GM20431 (cell line): ENCODE measurements around the gene PPL.
"Not testable (repeated sequence)": the region's sequence is repeated elsewhere in the genome, so short reads cannot be mapped to it uniquely, and the experiment has no call there.

ENCODE experiments used
- in situ Hi-C: fragments of 300-500 bp; cut with MseI, MboI; formaldehyde crosslinking; loops from one replicate; pipeline ENCODE4 v1.15.0; 2020; ENCODE audit warnings: low sequenced_read_pairs; ENCODE audit not compliant: unreplicated experiment

Gene PPL, protein sequence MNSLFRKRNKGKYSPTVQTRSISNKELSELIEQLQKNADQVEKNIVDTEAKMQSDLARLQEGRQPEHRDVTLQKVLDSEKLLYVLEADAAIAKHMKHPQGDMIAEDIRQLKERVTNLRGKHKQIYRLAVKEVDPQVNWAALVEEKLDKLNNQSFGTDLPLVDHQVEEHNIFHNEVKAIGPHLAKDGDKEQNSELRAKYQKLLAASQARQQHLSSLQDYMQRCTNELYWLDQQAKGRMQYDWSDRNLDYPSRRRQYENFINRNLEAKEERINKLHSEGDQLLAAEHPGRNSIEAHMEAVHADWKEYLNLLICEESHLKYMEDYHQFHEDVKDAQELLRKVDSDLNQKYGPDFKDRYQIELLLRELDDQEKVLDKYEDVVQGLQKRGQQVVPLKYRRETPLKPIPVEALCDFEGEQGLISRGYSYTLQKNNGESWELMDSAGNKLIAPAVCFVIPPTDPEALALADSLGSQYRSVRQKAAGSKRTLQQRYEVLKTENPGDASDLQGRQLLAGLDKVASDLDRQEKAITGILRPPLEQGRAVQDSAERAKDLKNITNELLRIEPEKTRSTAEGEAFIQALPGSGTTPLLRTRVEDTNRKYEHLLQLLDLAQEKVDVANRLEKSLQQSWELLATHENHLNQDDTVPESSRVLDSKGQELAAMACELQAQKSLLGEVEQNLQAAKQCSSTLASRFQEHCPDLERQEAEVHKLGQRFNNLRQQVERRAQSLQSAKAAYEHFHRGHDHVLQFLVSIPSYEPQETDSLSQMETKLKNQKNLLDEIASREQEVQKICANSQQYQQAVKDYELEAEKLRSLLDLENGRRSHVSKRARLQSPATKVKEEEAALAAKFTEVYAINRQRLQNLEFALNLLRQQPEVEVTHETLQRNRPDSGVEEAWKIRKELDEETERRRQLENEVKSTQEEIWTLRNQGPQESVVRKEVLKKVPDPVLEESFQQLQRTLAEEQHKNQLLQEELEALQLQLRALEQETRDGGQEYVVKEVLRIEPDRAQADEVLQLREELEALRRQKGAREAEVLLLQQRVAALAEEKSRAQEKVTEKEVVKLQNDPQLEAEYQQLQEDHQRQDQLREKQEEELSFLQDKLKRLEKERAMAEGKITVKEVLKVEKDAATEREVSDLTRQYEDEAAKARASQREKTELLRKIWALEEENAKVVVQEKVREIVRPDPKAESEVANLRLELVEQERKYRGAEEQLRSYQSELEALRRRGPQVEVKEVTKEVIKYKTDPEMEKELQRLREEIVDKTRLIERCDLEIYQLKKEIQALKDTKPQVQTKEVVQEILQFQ (N-terminal part only)

DNA sequence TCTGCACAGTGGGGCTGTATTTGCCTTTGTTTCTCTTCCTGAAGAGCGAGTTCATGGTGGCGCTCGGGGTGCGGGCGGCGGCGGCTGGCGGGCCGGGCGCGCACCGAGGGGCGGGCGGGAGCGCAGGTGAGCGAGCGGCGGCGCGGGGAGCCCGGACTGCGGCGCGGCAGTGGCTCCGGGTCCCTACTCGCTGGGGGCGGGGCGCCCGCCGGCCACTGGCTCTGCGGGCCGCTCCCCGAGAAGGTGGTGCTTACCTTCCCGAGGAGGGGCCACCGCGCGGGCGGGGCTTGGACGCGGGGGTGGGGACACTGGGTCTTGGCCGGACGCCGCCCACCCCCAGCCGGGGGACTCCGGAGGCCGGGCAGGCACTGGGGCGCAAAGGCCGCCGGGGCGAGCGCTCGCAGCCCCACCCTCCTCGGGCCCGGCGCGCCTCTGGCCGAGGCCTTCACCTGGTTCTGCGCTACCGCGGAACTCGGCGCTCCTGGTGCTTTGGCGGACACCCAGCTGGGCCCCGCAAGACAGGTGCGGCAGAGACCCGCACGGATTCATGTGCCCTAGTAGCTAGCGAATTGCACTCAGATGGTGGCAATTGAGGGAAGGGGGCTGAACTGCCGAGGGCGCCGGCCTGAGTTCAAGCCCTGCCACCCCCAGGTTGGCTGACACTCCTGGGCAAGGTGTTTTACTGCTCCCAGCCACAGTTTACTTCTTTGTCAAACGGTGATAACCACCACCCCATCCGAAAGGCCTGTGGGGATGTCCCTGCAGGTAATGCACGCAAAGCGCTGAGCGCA lies at the start of gene PPL:
Gene PPL (minus strand): TSS at position 158 of the 791 bp plus-strand sequence. CDS start 103 bp downstream, at position 55.
- in situ Hi-C loops, result no loop called here

GRCh38 chr16:4984174-4984990 lies 47.4 kb upstream of the PPL start:
- in situ Hi-C loops, result no loop called here

DNA sequence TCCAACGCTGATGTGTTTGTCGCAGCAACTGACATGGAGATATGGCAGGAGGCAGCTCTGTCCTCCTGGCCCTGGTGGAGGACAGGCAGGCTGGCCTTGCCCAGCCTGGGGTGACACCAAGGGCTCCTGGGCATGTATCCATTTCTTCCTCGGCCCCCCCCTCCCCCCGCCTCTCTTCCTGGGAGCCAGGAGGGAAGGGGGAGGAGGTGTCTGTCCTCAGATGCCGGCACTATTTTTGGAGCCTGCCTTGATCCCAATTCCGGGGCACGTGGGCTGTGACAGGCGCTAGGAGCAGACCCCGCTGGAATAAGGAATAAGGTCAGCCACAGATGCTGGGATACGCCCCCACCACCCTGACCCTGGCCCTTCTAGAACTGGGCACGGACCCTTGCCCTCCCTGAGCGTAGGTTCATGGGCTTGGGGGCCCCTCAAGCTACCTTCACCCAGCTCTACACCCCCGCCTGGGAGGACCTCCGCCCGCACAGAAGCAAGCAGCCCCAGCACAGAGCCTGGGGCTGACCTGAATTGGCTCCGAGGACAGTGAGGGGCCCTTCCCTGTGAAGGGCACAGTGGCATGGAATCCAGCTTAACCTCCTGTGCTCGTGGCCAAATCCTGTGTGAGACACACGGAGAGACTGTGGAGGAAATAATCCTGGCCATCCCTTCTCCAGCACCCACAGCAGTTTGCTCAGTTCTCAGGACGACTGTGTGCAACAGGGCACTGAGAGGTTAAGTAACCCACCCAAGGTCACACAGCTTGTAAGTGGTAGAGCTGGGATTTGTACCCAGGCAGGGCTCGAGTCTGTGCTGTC lies 45.3 kb upstream of the PPL start:
- in situ Hi-C loops, result no loop called here

DNA sequence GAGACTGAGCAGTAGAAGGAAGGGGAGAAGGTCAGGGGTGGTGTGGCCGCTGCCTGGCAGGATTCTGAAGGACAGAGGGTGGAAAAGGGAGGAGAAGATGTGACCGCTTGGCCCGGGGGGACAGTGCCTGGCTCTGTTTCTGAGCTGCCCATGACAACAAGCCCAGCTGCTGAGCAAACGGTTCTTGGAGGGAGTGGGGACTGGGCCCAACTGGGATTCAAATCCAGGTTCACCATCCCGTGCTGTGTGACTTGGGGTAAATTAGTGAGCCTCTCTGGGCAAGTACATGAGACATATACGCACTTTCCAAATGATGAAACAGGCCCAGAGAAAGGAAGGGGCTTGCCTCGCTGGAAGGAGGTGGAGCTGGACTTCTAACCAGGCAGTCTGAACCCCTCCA lies 44.5 kb upstream of the PPL start:
- in situ Hi-C loops, result no loop called here

GRCh38 chr16:4980691-4981090 lies 43.7 kb upstream of the PPL start:
- in situ Hi-C loops, result no loop called here

GRCh38 chr16:4979736-4980660 lies 43.0 kb upstream of the PPL start:
- in situ Hi-C loops, result no loop called here

- in situ Hi-C loops, result no loop called here
Observed at GRCh38 chr16:4979164-4979563, 42.2 kb upstream of the PPL start.

DNA sequence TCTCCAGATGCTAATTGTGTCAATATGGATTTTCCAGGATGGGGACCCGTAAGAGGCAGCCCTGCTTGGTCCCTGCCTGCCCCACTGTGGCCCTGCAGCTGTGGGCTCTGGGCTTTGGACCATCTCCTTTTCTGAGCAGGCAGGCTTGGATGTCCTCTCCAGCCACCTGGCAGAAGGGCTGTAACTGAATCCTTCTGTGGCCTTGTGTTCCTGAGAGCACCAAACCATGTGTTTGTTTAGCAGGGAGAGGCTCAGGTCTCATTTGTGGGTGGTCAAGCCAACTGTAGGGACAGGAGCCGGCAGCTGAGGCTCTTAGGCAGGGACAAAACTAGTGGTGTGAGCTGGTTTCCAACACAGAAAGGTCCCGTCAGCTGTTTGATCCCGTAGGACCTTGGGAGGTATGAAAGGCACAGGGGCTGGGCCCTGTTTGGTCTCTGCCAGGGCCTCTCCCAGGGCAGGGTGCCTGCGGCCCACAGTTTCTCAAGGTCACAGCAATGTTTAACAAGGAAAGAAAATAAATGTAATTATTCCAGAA lies 39.7 kb upstream of the PPL start:
- in situ Hi-C loops, result no loop called here

DNA sequence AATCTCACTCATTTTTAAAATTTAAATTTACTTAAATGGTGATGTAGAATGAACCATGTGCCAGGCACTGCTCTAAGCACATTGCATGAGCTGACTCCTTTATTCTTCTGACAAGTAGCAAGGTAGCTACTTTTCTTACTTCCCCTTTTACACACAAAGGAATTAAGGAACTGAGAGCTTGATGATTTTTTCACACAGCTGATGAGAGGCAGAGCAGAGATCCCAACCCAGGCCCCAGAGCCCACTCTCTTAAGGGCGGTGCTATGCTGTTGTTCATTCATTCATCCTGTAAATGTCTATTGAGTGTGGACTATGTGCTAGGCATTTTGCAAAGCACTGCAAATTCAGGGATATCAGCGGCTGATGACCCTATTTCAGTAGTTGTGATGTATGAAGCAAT lies 39.1 kb upstream of the PPL start:
- in situ Hi-C loops, result no loop called here

GRCh38 chr16:4972938-4973587 lies 36.1 kb upstream of the PPL start:
- in situ Hi-C loops, result no loop called here

DNA sequence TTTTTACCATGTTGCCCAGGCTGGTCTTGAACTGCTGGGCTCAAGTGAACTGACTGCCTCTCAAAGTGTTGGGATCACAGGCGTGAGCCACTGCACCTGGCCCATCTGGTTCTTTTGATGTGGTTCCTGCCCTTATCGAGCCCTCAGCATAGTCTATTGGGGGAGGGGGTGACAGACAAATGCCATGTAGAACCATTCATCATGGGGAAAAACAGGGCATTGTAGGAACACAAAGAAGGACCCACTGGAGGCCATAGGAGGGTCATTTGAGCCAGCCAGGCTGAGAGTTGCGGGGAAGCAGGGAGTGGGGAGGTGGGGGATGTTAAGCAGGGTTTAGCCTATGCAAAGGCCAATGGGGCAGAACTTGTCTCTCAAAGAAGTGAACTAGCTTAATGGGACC lies 33.1 kb upstream of the PPL start:
- in situ Hi-C loops, result no loop called here

DNA sequence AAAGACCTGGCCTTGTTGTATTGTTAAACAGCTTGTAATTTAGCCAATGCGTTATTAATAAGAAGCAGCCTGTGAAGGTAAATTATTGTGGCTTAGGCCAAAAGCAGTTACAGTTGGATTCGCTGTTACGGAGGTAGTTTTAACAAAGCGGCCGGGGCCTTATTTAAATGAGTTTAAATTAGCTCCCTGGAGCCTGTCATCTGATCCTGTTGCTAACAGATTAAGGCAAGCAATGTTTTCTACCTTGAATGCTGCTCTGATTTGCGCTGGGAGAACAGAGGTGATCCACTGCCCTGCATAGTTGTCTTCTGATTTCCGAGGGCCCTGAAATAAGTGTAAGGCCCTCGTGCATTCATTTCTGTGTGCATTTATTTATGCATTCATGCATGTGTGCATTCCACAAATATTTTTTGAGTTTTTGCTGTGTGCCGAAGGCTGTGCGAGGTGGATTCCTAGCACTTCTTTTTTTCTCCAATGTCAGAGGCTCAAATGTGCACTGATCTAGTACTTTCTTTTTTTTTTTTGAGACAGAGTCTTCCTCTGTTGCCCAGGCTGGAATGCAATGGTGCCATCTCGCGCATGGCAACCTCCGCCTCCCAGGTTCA lies 32.0 kb upstream of the PPL start:
- in situ Hi-C loops, result no loop called here

GRCh38 chr16:4968278-4968677 lies 31.3 kb upstream of the PPL start:
- in situ Hi-C loops, result not testable (repeated sequence)

DNA sequence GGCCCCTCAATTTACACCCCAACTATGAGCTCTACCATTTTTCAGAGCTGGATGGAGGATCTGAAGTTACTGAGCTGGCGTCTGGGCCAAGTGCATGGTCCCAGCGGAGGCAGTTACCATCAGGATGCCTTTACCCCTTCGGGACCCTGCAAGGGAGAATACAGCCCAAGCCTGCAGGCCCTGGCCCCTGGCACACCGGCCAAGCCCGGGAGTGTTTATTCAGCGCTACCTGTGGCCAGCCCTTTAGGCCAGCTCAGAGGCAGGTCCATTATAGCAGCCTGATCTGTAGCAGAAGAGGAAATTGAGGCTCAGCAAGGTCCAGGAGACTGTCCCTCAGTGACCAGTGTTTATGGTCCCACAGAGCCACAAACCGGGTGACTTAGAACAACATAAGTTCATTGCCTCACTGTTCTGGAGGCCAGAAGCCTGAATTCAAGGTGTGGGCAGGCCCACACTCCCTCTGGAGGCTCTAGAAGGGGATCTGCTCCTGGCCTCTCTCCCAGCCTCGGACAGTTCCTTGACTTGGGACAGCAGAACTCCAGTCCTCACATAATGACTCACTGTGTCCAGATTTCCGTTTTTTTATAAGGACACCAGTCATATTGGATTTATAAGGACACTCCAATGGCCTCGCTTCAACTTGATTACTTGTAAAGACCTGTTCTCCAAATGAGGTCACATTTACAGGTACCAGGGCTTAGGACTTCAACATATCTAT lies 29.9 kb upstream of the PPL start:
- in situ Hi-C loops, result no loop called here

DNA sequence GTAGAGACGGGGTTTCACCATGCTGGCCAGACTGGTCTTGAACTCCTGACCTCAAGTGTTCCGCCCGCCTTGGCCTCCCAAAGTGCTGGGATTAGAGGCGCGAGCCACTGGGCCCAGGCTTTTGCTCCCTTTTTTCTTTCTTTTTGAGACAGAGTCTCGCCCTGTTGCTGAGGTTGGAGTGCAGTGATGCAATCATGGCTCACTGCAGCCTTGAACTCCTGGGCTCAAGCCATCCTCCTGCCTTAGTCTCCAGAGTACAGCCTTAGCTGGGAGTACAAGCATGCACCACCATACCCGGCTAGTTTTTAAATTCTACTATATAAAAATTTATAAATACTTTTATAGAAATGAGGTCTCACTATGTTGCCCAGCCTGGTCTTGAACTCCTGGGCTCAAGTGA lies 26.6 kb upstream of the PPL start:
- in situ Hi-C loops, result not testable (repeated sequence)
